Ovary (tissue), 9 donors: ENCODE measurements around the gene ST8SIA4. TPM values are rescaled to one million over a fixed set of nuclear protein-coding genes. Genes with fewer than 3 reads are reported as not detected.

ENCODE experiments used
- DNase-seq, 5 donors: peaks; one replicate each; pipeline ENCODE4 v3.0.0-alpha.2; 2019 to 2020
- H3K27ac ChIP-seq, 2 donors: fragments of 200-600 bp; one replicate each; pipeline versions ENCODE4 v1.5.1 to v1.8.0; 2019 to 2022
- H3K27me3 ChIP-seq: fragments of 200-600 bp; one replicate; pipeline ENCODE4 v1.8.0; 2022
- H3K36me3 ChIP-seq: fragments of 200-600 bp; sonication (generic); one replicate; pipeline ENCODE4 v1.5.1; 2019
- H3K4me1 ChIP-seq: one replicate; pipeline ENCODE4 v1.8.1; 2013; ENCODE audit warnings: mild to moderate bottlenecking, moderate library complexity; ENCODE audit not compliant: insufficient read depth
- H3K4me3 ChIP-seq: fragments of 200-600 bp; sonication (generic); one replicate; pipeline ENCODE4 v1.5.1; 2017
- H3K9me3 ChIP-seq, 2 donors: fragments of 200-600 bp in 1 of 2; sonication (generic) in 1 of 2; one replicate each; pipeline versions ENCODE4 v1.5.1 to v1.8.1; 2013 to 2019; ENCODE audit warnings: mild to moderate bottlenecking in 1 of 2, moderate library complexity in 1 of 2
- EP300 ChIP-seq: sonication (generic); formaldehyde crosslinking; IDR thresholded peaks from one replicate; pipeline ENCODE4 v1.6.1; 2017; ENCODE audit warnings: antibody characterized with exemption
- POLR2A ChIP-seq: fragments of 450-650 bp; IDR thresholded peaks from one replicate; pipeline ENCODE4 v1.6.1; 2017; ENCODE audit warnings: antibody characterized with exemption, mild to moderate bottlenecking, moderate library complexity
- WGBS, 3 donors: extraction: QIAGEN DNeasy Blood & Tissue Kit in 1 of 3; methylation state at CpG; one replicate each; pipeline versions ENCODE4 v1.1.5 to v1.1.7; 2013 to 2017; 5-methylcytosine and 5-hydroxymethylcytosine counted together
- intact Hi-C, 4 donors: fragments of 100-400 bp; cut with DNase I; formaldehyde crosslinking; loops; one replicate each; pipeline versions ENCODE4 v1.11.0 to v1.15.1; 2022 to 2023
- polyA plus RNA-seq, 2 donors: library from polyadenylated mRNA; stranded (reverse); fragments of 200-250 nt in 1 of 2; fragments of 350-450 nt in 1 of 2; fragmentation: Illumina TruSeq in 1 of 2; extraction: RNeasy Lipid Tissue Mini Kit (QIAGEN cat#74804) in 1 of 2; gene quantifications; one replicate each; pipeline ENCODE4 v1.2.3, GENCODE V29; 2013 to 2014
- total RNA-seq, 7 donors: library from RNA; depleted of rRNA in 2 of 7; stranded (reverse); fragments of >200 nt in 2 of 7; fragmentation: NEBNext Ultra II Directional in 3 of 7; extraction: Animal tissue kit (Norgen Biotek cat#: 25700) in 3 of 7; gene quantifications; one replicate each; pipeline versions ENCODE4 v1.1.0 to v1.2.4, GENCODE V29; 2016 to 2023
- TF ChIP-seq, protein P1 (sequence below), 3 donors: fragments of 450-650 bp in 2 of 3; fragments of 200-600 bp in 1 of 3; IDR thresholded peaks; one replicate each; pipeline versions ENCODE4 v1.5.1 to v1.8.0; 2016 to 2022; ENCODE audit warnings: antibody characterized with exemption in 3 of 3, mild to moderate bottlenecking in 1 of 3
- donor health status: DM: no; HTN: no; CAD: no; lungs with moderate emphysema.
- donor health status: DM: no; HTN: no; CAD: no.
- donor health status: Bipolar disorder and iron deficiency.
- donor health status: DM: yes; HTN: yes; CAD: no.
- donor health status: DM: no; HTN: no; CAD: no.
- donor health status: DM: yes; HTN: yes; CAD: no.

Gene ST8SIA4
- total and polyA plus RNA-seq, 9 donors, result 0.61 to 3.5 (median 1.9) TPM

DNA sequence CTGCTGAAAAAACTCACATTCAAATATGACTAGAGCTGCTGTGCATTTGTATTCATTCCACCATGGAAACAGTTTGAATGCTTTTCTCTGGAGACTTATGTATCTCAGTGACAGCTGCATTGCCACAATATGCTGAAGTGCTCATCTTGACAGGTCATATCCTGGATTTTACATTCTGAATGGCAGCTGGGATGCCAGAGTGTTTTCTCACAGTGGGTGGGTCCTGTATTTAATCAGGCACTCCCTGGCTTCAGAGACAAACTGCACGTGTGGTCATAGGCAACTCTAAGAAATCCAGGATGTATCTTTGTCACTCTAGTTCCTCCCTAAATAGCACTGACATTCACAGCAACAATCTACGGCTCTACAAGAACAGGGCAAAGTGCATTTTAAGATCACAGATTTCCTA is 75.6 kb downstream of the ST8SIA4 start:
- no peaks in the 10 kb centered on the region for H3K9me3 ChIP-seq
- intact Hi-C loops, result no loop called here
- TF ChIP-seq, protein P1, sequence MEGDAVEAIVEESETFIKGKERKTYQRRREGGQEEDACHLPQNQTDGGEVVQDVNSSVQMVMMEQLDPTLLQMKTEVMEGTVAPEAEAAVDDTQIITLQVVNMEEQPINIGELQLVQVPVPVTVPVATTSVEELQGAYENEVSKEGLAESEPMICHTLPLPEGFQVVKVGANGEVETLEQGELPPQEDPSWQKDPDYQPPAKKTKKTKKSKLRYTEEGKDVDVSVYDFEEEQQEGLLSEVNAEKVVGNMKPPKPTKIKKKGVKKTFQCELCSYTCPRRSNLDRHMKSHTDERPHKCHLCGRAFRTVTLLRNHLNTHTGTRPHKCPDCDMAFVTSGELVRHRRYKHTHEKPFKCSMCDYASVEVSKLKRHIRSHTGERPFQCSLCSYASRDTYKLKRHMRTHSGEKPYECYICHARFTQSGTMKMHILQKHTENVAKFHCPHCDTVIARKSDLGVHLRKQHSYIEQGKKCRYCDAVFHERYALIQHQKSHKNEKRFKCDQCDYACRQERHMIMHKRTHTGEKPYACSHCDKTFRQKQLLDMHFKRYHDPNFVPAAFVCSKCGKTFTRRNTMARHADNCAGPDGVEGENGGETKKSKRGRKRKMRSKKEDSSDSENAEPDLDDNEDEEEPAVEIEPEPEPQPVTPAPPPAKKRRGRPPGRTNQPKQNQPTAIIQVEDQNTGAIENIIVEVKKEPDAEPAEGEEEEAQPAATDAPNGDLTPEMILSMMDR (IDR thresholded peaks at IDR 0.05), result no peak
- TF ChIP-seq POLR2A, result no peak
- no peak for TF ChIP-seq EP300
- no peaks in the 10 kb centered on the region for H3K36me3 ChIP-seq
- no peaks in the 10 kb centered on the region for H3K27me3 ChIP-seq
- no peak overlapping the region for H3K4me3 ChIP-seq
- H3K27ac ChIP-seq, result no peak overlapping the region
- WGBS, 3 donors, result 32 to 34% (median 33%) methylated on average over 2 of the region's 2 CpGs
- no peaks in the 10 kb centered on the region for H3K4me1 ChIP-seq
- no peak for DNase-seq

DNA sequence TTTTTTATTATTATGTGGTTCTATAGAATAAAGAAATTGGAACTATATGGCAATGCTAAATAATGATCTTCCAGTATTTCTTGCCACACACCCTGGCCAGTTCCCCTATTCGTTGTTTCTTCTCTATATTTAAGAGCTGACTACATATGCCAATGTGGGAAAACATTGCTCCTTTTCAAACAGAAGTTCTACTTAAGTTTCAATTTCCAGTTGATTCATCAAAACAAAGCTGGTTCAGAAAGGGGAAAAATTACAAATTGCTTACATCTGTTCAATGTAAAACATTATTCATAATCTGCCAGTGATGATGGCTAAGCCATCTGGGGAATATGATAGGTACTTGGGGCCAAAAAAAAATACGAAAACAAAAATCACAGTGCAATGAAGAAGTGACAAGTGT is 76.9 kb downstream of the ST8SIA4 start:
- H3K27ac ChIP-seq, result no peak overlapping the region
- H3K4me1 ChIP-seq, result no peaks in the 10 kb centered on the region
- H3K9me3 ChIP-seq, result no peaks in the 10 kb centered on the region
- DNase-seq, result no peak
- WGBS, 3 donors, result 81 to 83% (median 83%) methylated on average over 2 of the region's 2 CpGs
- H3K4me3 ChIP-seq, result no peak overlapping the region
- H3K36me3 ChIP-seq, result no peaks in the 10 kb centered on the region
- TF ChIP-seq, protein P1 (IDR thresholded peaks at IDR 0.05), result no peak
- TF ChIP-seq POLR2A (no peak), EP300 (no peak)
- no peaks in the 10 kb centered on the region for H3K27me3 ChIP-seq
- intact Hi-C loops, result no loop called here

DNA sequence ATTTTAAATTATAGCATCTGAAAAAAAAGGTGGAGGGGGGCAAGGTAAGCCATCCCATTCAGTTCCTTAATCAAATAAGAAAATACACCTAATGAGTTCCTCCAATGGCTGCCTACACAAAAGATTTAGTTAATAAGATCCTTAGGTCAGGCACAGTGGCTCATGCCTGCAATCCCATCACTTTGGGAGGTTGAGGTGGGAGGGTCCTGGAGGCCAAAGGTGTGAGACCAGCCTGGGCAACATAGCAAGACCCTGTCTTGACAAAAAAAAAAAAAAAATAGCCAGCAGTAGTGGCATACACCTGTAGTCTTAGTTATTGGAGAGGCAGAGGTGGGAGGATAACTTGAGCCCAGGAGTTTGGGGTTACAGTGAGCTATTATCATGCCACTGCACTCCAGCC is 78.4 kb downstream of the ST8SIA4 start:
- no peak for DNase-seq
- no peaks in the 10 kb centered on the region for H3K36me3 ChIP-seq
- no peaks in the 10 kb centered on the region for H3K27me3 ChIP-seq
- H3K4me3 ChIP-seq, result no peak overlapping the region
- H3K4me1 ChIP-seq, result no peaks in the 10 kb centered on the region
- no peak for TF ChIP-seq POLR2A
- TF ChIP-seq, protein P1 (IDR thresholded peaks at IDR 0.05), result no peak
- no peak for TF ChIP-seq EP300
- no peaks in the 10 kb centered on the region for H3K9me3 ChIP-seq
- H3K27ac ChIP-seq, result no peak overlapping the region
- intact Hi-C loops, result no loop called here

DNA sequence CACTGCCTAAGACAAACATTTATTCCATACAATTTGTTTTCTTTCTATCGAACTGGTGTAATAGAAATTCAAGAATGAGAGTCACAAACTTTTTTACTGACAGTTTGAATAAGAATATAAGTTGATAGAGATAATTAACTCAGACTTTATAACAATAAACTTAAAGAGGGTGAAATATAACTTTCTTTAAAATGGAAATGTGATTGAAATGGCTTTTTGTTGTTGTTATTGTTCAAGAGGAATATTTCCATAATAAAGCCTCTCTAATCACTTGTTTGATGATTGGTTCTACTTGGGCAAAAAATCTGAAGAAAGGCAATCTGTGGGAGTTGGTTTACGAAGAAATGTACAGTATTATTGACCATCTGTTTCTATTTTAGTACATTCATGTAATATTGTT is 79.3 kb downstream of the ST8SIA4 start:
- 46 to 59% (median 59%) methylated on average over 2 of the region's 2 CpGs for WGBS, 3 donors
- TF ChIP-seq, protein P1 (IDR thresholded peaks at IDR 0.05), result no peak
- TF ChIP-seq EP300, result no peak
- no peak overlapping the region for H3K27ac ChIP-seq
- no peak overlapping the region for H3K4me3 ChIP-seq
- DNase-seq, result no peak
- no peaks in the 10 kb centered on the region for H3K4me1 ChIP-seq
- no peaks in the 10 kb centered on the region for H3K9me3 ChIP-seq
- intact Hi-C loops, result no loop called here
- no peaks in the 10 kb centered on the region for H3K27me3 ChIP-seq
- no peaks in the 10 kb centered on the region for H3K36me3 ChIP-seq

DNA sequence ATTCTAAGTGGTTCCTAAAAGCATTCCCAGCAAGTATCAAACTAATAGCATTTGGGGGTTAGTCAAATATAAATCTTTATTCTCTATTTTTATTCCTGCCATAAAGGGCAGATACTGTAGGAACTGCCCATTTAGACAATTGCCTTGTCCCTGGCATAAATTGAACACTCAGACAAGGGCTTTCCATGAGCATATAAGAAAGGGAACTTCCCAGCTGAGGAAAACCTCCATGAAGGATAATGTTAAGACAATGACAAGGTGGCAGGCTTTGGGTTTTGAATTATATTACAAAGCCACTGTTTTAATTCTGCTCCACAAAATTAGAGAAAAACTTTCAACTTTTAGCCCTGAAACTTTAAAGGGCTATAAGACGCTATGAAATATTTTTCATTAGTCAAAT is 81.3 kb downstream of the ST8SIA4 start:
- no peak for DNase-seq
- no peaks in the 10 kb centered on the region for H3K9me3 ChIP-seq
- no peaks in the 10 kb centered on the region for H3K36me3 ChIP-seq
- WGBS, 3 donors, result 96 to 100% (median 97%) methylated on average over 1 of the region's 1 CpG
- TF ChIP-seq, protein P1 (IDR thresholded peaks at IDR 0.05), result no peak
- TF ChIP-seq POLR2A (no peak), EP300 (no peak)
- H3K27me3 ChIP-seq, result no peaks in the 10 kb centered on the region
- intact Hi-C loops, result no loop called here
- H3K27ac ChIP-seq, result no peak overlapping the region
- H3K4me3 ChIP-seq, result no peak overlapping the region
- H3K4me1 ChIP-seq, result no peaks in the 10 kb centered on the region
